ENCODE results near the gene DLEC1.

- TF ChIP-seq, protein P1, sequence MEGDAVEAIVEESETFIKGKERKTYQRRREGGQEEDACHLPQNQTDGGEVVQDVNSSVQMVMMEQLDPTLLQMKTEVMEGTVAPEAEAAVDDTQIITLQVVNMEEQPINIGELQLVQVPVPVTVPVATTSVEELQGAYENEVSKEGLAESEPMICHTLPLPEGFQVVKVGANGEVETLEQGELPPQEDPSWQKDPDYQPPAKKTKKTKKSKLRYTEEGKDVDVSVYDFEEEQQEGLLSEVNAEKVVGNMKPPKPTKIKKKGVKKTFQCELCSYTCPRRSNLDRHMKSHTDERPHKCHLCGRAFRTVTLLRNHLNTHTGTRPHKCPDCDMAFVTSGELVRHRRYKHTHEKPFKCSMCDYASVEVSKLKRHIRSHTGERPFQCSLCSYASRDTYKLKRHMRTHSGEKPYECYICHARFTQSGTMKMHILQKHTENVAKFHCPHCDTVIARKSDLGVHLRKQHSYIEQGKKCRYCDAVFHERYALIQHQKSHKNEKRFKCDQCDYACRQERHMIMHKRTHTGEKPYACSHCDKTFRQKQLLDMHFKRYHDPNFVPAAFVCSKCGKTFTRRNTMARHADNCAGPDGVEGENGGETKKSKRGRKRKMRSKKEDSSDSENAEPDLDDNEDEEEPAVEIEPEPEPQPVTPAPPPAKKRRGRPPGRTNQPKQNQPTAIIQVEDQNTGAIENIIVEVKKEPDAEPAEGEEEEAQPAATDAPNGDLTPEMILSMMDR (IDR thresholded peaks at IDR 0.05; ENCODE audit: insufficient read depth, low read depth, low read length), result no peak
- TF ChIP-seq EZH2 (IDR thresholded peaks at IDR 0.05; ENCODE audit: insufficient read depth, low read length), result no peak
Measured at GRCh38 chr3:38016410-38016809, 22.6 kb upstream of the DLEC1 start.
